Heart left ventricle (tissue), 13 donors: ENCODE measurements around the gene DLG1.

Source experiments
- CTCF ChIP-seq, 12 donors: fragments of 200-600 bp; sonication (generic) in 4 of 12; IDR thresholded peaks; one replicate each; pipeline versions ENCODE4 v1.5.0 to v1.8.0; 2018 to 2022; ENCODE audit warnings: antibody characterized with exemption in 12 of 12, mild to moderate bottlenecking in 5 of 12
- POLR2A ChIP-seq, 2 donors: fragments of 450-650 bp; IDR thresholded peaks; one replicate each; pipeline ENCODE4 v1.6.1; 2017; ENCODE audit warnings: antibody characterized with exemption in 2 of 2, mild to moderate bottlenecking in 2 of 2, moderate library complexity in 2 of 2
- donor health status: ischemic (EF 13 %, LVEDD 7.1; RV severe dilation, severe dysfunction).
- donor health status: DM: no; HTN: yes; CAD: no.
- donor health status: DM: no; HTN: no; CAD: no.
- donor health status: ischemic (EF 25% LVEDD 6.9; RV normal size, moderate dysfunction).
- donor health status: ischemic (EF 25% LVEDD 5.7; RV mildly dilated, moderate dysfunction).
- donor health status: ischemic (EF 35%, LVEDD 5.7; RV mildly dilated, moderate dysfunction).
- donor health status: nonischemic (EF 11% LVEDD 7.7; RV severe dilation, severe dysfunction).
- donor health status: DM: yes; HTN: yes; CAD: no.
- donor health status: PGD.
- donor health status: ischemic (EF 29% LVEDD 5.4; RV normal size, mild dysfunction).
- donor health status: nonischemic (EF 23%, LVEDD 6.1; RV moderate dilation, normal function).

- TF ChIP-seq CTCF (IDR thresholded peaks at IDR 0.05) (no peak), POLR2A (IDR thresholded peaks at IDR 0.05) (no peak)
These were observed 32.1 kb downstream of the DLG1 start for GRCh38 chr3:197266331-197266730.
